Fibroblast of skin of abdomen (primary cell): Measurements from ENCODE around the gene AGPAT1.
"Not testable (repeated sequence)": the region's sequence is repeated elsewhere in the genome, so short reads cannot be mapped to it uniquely, and the experiment has no call there.

Experiments used
- DNase-seq: peaks from one replicate; pipeline ENCODE4 v3.0.0-alpha.2; 2013

AGPAT1 gene

DNA sequence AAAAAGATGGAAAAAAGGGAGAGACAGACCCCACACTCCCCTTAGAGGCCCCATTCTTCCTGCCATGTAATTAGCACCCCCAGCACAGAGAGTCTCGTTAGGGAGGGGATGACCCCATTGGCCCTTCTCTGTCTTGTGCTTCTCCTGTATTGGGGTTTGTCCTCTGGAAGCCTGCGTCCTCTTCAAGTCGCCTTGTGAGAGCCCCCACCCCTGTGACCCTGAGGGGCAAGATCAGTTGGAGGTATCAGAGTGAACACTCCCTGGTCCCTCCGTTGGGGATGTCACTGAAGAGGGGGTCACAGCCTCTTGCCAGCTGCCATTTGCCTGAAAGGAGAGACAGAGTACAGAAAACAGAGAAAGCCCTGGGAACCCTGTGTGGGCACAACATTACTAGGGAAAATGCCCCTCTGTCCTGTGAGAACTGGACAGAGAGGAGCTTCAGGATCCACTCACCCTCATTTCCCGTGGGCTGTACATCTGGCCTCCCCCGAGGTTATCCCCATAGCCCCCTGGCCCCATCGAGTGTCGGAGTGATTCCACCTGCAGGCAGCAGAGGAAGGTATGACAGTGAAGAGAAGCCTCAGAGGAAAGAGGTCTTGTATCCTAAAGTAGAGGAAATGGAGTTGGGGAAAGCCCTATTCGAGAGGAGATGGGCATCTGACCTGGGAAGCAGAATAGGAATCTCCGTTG, 10.4 kb upstream of the AGPAT1 start:
- not testable (repeated sequence) for DNase-seq

DNA sequence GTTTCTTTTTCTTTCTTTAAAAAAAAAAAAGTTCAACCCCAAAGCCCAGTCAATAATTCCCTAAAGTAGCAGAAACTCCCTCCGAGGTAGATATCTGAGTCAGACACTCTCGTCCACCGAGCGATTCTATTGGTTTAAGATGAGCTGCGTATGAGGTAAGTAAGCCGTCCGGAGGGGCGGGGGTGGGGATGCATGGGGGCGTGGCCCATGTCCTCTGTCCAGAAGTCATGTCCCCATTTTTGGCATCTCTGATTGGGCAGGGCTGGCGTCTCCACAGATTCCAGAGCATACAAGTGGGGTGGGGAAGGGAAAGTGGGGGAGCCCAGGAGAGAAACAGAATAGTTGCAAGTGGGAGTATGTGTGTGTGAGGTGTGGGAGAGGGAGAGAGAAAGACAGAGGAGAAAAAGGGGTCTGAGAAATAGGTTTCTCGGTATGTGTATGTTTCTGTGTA, 9.8 kb upstream of the AGPAT1 start:
- peak; percentile 87 for DNase-seq

DNA sequence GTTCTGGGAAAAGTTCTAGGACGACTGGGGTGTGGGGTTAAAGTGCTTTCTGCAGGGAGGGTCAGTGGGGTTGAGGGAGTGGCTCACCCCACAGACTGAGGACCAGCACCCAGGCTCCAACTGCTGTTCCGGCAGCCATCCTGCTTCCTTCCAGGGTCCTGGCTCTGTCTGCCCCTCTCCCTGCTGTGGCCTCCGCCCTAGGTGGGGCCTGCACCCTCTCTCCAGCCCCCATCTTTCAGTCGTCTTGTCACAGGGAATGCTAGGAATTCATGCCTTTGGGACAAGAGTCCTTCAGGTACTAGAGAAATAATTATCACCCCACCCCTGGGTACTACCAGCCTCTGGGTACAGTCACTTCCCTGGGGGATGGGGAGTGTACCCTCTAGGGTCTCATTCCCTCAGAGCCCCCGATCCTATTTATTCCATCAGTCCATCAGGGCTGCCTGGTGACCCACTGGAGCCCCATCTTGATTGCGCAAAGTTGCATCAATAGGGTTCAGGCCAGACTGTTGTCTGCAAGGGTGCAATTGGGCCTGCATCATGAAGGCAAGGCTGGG, 8.3 kb upstream of the AGPAT1 start, which contains the start of gene AGER:
Gene AGER, minus strand, starts transcription at position 170 of the 557 bp plus-strand sequence. Its CDS starts 31 bp downstream, at position 139.
- DNase-seq, result no peak

DNA sequence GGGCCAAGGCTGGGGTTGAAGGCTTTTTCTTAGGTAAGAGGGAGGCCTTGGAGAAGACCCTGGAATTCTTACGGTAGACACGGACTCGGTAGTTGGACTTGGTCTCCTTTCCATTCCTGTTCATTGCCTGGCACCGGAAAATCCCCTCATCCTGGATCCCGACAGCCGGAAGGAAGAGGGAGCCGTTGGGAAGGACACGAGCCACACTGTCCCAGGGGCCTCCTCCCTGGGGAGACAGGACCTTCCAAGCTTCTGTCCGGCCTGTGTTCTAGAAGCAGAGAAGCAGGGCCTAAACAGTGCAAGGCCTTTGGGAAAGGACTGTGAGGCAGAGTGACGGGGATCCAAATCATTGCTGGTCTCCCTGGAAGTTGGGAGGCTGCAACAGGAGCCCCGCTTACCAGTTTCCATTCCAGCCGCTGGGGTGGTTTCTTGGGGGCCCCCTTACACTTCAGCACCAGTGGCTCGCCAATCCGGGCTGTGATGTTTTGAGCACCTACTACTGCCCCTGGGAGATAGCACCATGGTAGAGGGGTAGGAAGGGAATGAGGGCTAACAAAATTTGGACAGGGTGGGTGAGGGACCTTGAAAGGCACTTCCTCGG, 7.7 kb upstream of the AGPAT1 start:
- DNase-seq, result no peak

DNA sequence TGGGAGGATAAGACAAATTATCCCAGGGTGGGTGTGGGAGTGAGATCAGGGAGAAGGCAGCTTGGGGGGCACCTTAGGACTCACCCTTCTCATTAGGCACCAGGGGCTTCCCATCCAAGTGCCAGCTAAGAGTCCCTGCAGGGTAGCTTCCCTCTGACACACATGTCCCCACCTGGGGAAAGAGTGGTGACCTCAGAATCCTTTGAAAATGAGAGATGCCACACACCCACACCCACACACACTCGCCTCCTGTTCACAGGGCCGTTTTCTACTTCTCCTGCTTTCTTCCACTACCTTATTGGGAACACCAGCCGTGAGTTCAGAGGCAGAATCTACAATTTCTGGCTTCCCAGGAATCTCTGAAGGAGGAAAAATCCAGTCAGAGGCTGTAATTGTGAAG, 7.1 kb upstream of the AGPAT1 start:
- DNase-seq, result no peak

DNA sequence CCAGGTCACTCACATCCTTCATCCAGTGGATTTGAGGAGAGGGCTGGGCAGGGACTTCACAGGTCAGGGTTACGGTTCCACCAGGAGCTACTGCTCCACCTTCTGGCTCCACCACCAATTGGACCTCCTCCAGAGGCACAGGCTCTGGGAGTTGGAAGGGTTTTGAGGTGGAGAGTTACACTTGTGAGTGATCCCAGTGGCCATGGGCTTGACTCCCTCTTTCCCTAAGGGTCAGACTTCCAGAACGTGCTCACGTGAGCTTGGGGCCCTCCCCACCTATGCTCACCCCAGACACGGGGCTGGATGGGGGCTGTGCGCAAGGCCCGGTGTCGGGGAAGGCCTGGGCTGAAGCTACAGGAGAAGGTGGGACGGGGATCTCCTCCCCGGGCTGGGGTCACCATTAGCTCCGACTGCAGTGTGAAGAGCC, 6.7 kb upstream of the AGPAT1 start:
- DNase-seq, result no peak

DNA sequence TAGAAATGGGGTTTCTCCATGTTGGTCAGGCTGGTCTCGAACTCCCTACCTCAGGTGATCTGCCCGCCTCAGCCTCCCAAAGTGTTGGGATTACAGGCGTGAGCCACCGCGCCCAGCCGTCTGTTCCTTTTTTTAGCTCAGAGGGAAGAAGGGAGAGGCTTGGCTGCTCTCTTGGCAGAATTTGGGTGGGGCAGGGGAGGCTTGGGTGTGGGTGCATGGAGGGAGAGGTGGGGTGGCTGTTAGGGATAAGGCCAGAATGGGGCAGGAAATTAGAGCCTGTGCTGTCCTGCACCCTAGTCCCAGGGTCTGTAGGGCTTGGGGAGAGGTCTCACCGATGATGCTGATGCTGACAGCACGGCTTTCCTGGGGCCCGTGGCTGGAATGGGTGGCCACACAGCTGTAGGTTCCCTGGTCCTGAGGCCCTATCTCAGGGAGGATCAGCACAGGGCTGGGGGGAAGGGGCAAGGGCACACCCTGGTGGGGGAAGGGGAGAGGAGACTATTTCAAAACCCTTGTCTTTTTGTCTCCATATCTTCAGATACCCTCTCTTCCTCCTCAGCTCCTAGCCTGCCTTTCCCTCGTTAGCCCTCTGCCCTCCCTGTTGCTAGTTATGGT, 6.1 kb upstream of the AGPAT1 start:
- no peak for DNase-seq

DNA sequence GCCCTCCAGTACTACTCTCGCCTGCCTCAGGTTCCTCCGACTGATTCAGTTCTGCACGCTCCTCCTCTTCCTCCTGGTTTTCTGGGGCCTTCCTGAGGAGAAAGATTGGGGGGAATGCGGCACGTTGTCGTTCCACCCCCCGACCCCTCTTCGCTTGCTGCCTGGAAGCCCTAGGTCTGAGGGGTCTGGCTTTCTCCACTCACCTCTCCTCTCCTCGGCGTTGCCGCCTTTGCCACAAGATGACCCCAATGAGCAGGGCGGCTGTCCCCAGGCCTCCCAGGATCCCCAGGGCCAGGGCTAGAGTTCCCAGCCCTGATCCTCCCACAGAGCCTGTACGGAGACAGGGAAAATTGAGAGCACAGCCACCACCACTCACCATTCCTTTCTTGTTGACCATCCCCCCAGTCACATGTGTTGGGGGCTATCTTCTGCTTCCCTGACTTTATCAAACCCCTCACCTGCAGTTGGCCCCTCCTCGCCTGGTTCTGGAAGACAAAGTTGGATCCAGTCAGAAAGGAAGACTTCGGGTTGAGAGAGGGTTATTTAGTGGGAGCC, 5.3 kb upstream of the AGPAT1 start:
- no peak for DNase-seq

DNA sequence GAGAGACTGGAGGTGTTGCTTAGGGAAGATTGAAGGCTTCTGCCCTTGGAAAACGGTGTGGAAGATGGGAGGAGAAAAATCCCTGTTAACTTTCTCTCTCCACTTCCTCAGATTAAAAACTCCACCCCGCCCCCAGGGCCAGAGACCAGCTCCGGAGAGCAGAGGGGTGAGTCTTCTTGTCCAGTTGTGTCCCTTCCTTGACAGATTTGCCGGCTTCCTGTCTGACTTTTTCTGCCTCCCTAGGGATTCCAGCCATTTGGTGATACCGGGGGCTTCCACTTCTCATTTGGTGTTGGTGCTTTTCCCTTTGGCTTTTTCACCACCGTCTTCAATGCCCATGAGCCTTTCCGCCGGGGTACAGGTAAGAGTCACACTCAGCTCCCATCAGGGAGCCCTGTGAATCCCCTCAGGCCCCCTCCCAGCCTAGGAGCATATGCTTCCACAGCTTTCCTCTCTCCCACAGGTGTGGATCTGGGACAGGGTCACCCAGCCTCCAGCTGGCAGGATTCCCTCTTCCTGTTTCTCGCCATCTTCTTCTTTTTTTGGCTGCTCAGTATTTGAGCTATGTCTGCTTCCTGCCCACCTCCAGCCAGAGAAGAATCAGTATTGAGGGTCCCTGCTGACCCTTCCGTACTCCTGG, 4.0 kb upstream of the AGPAT1 start:
- no peak for DNase-seq

DNA sequence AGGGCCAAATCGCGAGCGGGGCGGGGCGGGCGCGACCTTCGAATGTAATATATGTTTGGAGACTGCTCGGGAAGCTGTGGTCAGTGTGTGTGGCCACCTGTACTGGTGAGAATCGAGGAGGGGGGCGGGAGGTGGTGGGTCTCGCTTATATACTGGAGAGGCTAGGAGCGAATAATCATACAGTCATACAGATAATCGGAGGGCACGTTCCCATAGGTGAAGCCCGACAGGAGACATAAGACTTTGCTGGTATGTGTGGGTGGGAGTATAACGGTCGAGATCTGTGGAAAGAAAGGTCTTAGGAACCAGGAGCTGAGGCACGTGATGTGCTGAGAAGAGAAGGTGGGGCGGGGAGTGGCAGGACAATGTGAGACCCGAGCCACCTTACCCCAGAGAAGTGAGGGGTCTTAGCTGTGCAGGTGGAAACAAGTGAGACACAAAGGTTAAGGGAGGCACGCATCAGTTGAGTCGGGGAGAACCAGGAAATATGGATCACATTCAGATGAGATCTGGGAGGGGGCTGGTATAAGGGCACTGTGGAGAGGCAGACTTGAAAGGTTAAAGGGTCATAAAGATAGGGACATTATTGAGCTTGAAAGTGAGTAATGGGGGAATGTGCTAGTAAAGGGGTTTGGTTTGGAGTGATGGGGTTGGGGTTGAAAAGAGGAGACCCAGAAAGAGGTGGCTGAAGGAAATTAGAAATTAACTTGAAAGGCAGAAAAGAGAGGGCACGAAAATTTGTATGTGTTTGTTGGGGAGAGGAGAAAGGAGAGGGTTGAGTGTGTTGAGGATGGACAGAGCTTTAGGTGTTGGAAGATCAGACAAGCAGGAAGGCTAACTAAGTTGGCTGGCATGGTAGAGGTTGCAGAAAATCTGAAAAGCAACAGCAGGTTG, 2.9 kb upstream of the AGPAT1 start:
- DNase-seq, result no peak

DNA sequence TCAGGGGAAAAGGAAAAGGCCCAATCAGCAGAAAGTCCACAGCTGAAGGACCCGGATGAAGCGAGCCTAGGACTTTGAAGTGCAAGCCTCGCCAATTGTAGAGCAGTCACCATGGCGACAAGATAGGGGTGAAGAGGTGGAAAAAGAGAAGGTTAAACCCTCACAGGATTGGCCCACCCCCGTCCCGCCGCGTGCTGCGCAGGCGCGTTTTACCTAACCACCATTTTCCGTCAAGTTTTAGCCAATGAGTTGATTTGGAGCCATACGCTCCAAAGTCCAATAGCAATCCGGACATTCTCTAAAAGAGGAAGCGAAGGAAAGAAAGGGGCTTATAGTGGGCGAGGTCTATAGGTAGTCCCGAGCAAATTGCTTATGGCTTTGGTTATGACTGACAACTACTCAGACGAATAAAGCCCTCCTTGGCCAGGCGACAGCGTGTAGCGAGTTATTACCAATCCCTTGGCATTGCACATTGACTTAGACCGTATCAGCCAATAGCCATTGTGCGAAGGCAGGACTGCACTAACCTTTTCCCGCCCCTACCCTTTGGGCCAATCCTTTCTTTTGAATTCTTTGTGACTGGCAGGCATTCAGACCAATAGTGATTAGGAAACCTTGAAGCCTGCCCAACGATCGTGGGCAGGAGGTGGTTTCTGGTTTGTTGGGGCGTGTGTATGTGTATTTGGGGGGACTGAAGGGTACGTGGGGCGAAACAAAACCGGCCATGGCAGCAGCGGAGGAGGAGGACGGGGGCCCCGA, 2.1 kb upstream of the AGPAT1 start, which contains the start of gene RNF5:
Gene RNF5, plus strand, starts transcription at position 618 of the 759 bp plus-strand sequence. Its CDS starts 107 bp downstream, at position 725.
- peak; percentile 100 for DNase-seq

DNA sequence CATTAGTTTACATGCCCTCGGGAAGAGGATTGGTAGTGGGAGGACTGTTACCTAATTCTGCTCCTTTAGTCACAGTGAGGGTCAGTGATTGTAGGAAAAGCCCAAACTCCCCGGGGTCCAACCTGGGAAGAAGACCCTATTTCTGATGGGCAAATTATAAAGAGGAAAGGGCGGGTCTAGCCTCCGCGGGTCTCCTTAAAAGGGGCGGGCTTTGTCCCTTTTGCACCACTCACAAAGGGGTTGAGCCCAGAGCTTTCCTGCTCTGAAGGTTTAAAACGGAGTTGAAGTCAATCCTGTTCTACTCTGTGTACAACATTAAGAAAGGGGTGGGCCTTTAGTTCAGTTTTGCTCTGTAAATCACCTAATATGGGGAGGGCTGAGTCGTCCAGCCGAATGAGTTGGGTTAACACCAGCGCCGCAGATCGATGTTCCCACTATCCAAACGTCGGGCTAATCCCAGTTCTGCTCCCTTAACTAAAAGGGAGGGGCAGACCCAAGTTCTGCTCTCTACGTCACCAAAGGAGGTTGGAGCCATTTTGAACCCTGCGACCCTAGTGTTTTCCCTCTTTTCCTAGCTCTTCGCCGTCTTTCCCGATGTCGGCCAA, 1.4 kb upstream of the AGPAT1 start:
- DNase-seq, result peak; percentile 42

DNA sequence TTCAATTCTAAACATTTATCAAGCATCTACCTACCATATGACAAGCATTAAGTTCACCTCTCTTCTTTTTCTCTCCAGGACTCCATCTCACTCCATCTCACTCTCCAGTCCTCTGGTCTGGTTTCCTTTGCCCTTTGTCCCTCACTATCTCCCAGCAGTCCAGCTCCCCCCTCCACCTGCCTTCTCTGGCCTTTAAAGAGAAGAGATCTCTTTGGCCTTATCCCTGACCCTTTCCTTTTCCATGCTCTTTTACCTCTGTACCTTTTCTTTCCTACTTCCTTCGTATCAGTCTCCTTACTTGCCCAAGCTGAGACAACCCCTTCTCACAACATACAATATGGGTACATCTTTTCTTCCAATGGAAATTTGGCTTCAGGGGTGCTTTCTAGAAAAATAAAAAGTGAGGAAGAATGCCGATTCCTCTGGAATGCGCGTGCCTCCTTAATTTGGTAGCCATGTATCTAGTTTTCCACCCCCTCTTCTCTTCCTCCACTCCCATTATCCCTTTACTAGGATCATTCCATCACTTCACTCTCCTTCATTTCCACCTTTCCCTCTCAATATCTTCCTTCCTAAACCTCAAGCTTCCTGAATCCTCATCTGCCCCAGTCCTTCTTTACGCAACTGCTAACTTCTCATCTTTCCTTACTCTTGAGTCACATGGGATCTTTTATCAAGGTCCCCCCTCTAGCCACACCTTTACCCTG, 745 bp upstream of the AGPAT1 start:
- DNase-seq, result no peak

DNA sequence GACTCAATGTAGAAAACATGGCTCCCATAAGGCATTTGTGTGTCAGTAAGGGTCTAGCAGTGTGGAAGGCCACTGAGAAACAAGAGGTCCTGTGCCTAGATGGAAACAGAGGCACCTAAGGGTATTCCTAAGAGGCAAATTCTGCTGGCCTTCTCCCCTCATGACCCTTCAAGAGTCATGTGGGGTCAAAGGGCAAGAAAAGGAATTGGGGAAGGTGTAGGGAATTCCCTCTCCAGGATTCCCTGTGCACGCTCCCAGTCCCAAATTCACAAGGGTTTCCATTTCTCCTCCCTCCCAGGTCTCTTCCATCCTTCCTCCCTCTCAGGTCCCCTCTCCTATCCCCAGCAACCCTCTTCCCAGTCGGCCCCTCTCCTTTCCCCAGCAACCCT, 568 bp downstream of the AGPAT1 start:
- no peak for DNase-seq

DNA sequence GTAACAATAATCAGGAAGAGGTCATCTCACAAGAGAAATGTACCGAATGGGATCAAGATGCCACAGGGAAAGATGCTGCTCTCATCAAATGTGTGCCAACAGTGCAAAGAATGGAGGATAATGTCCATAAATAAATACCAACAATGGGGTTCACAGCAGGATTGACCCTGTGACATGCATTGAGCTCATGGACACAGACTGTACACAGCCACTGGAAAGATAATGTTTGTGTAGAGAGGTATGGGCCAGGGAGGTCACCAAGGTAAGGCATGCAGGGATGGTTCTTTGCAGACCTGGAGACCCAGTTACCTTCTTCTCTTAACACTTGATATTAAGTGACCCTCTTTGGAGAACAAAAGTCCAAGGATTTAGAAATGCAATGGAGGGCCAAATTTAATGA, 1.5 kb downstream of the AGPAT1 start:
- no peak for DNase-seq

DNA sequence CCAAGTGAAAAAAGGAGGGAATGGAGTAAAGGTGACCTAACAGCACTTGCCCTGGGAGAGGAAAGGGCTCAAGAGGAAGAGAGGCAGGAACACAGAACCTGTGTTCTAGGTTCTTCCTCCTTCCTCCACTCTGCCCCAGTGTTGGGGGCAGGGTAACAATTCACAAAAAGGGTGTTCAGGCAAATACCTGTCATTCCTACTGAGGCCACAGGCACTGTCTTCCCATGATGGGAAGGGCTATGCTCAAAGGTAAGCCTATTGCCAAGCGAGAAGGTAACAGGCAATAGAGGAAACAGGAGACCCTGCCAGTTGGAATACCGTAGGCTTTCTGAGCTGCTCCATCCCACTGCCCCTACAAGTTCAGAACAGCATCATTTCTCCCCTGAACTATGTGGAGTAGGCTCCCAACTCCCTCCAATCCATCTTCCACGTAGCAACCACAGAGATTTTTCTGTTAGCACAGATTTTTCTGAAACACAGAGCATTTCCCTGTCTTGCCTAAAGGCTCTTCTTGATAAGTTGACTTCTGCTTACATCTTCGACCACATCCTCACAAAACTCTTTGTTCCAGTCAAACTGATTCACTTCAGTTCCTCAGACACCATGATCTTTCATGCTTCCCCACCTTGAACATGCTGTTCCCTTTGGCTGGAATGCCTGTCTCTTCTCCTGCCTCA, 2.7 kb downstream of the AGPAT1 start:
- DNase-seq, result no peak

DNA sequence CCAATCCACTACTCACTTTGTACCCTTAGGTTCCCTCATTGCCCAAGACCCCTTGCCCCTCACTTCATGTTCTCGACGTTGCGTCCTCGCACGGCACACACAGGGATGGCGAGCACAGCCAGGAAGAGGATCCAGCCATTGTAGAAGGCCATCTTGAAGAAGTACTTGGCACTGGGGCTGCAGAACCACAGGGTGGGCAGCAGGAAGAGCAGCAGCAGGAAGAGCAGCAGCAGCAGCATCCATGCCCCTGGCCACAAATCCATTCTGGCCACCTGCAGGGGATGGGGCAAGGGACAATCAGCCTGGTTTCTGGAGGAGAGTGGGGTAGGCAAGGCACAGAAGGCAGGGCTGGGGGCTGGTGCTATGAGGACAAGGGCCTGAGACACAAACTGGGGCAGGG, 4.7 kb downstream of the AGPAT1 start:
- DNase-seq, result no peak

DNA sequence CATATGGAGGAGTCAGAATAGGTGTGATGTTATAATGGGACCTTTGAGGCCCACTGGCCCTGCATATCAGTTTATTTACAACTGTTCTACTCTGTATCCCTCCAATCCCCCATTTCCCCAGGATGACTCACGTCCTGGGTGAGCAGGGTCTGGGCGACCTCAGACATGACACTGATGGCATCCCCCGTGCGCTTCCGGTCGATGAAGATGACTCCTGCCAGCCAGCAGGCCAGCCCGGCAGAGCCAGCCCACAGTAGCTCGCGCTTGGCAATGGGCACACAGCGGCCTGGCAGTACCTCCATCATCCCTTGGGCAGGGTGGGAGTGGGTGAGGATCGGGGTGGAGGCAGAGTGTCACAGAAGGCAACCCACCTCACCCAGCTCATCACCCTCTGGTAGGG, 5.6 kb downstream of the AGPAT1 start:
- no peak for DNase-seq
